Naive B cell (primary cell): ENCODE results near the gene TM2D1. TPM values are rescaled to one million over a fixed set of nuclear protein-coding genes. Genes with fewer than 3 reads are reported as not detected.
"Not testable (repeated sequence)": the region's sequence is repeated elsewhere in the genome, so short reads cannot be mapped to it uniquely, and the experiment has no call there.

Experiments used
- ATAC-seq, 2 donors: fragments of 150-1000 bp; cut with Tn5 transposase; 2 replicates each; pipeline ENCODE4 v1.10.0; 2021; ENCODE audit warnings: low read depth in 2 of 2, mild to moderate bottlenecking in 2 of 2, moderate library complexity in 2 of 2
- DNase-seq: peaks from one replicate; pipeline ENCODE4 v3.0.0; 2022
- H3K27ac Mint-ChIP-seq, 6 donors: one replicate each; pipeline ENCODE4 v1.8.0; 2020 to 2022; ENCODE audit warnings: mild to moderate bottlenecking in 6 of 6, mixed read lengths in 6 of 6, moderate library complexity in 5 of 6, inconsistent platforms in 2 of 6
- H3K27me3 Mint-ChIP-seq, 3 donors: one replicate each; pipeline ENCODE4 v1.8.0; 2021 to 2022; ENCODE audit warnings: mixed read lengths in 3 of 3, mild to moderate bottlenecking in 1 of 3
- H3K36me3 Mint-ChIP-seq, 2 donors: one replicate each; pipeline ENCODE4 v1.8.0; 2020 to 2022; ENCODE audit warnings: mixed read lengths in 2 of 2, inconsistent platforms in 1 of 2, mild to moderate bottlenecking in 1 of 2
- H3K4me1 Mint-ChIP-seq, 3 donors: one replicate each; pipeline ENCODE4 v1.8.0; 2020 to 2022; ENCODE audit warnings: mixed read lengths in 3 of 3, inconsistent platforms in 1 of 3, mild to moderate bottlenecking in 1 of 3, moderate library complexity in 1 of 3
- H3K4me3 Mint-ChIP-seq, 8 donors: one replicate each; pipeline ENCODE4 v1.8.0; 2020 to 2022; ENCODE audit warnings: mild to moderate bottlenecking in 8 of 8, mixed read lengths in 8 of 8, moderate library complexity in 8 of 8, inconsistent platforms in 2 of 8
- H3K9me3 Mint-ChIP-seq, 7 donors: one replicate each; pipeline ENCODE4 v1.8.0; 2020 to 2022; ENCODE audit warnings: mixed read lengths in 7 of 7, mild to moderate bottlenecking in 5 of 7, inconsistent platforms in 2 of 7, moderate library complexity in 1 of 7
- polyA plus RNA-seq, 6 donors: library from polyadenylated mRNA; unstranded; fragments of 300-500 nt; fragmentation: Illumina TruSeq; gene quantifications; one replicate each; pipeline ENCODE4 v1.2.3, GENCODE V29; 2021; ENCODE audit warnings: low read depth in 6 of 6

Gene TM2D1
- polyA plus RNA-seq, 6 donors from 2014 or later, result 47.8 to 74.1 (median 62.1) TPM

DNA sequence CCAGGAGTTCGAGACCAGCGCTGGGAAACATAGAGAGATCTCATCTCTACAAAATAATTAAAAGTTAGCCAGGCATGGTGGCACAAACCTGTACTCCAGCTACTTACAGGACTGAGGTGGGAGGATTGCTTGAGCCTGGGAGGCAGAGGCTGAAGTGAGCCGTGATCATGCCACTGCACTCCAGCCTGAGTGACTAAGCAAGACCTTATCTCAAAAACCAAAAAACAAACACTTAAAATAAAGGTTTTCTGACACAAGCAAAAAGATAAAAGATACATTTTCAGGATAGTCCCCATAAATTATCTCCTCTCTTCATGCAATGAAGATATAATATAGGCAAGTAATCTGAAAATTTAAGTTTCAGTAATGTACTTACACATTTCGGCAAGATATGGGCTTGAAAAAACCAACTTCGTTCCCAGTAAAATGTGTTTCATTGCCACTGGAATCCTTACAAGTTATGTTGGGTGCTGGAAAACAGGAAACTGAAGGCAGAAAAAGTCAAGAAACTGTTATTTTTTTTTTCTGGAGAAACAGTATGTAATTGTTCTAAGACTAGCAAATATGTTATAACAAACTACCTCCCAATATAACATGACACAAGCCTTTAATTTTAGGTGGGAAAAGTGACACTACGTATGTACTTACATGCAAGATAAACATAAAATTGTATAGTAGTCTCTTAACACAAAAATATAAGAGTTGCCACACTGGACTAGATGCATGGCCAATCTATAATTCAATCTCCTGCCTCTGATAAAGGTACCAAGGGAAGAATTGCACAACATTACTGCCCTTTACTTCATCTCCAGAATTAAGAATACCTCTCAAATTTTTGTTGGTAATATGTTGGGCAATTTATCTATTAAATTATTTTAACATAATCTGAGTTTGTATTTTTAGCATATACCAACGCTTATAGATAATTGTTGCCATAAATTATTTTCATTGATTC is 15.7 kb downstream of the TM2D1 start:
- no peak for DNase-seq
- H3K27me3 Mint-ChIP-seq, result no peaks in the 10 kb centered on the region
- no peak overlapping the region for H3K4me3 Mint-ChIP-seq
- peaks cover 0 to 10% of the 10 kb centered on the region in 2 donors for H3K36me3 Mint-ChIP-seq
- no peaks in the 10 kb centered on the region for H3K9me3 Mint-ChIP-seq
- ATAC-seq, result no peak
- H3K27ac Mint-ChIP-seq, result no peak overlapping the region
- H3K4me1 Mint-ChIP-seq, result peaks cover 0 to 6% (median 0%) of the 10 kb centered on the region in 3 donors

DNA sequence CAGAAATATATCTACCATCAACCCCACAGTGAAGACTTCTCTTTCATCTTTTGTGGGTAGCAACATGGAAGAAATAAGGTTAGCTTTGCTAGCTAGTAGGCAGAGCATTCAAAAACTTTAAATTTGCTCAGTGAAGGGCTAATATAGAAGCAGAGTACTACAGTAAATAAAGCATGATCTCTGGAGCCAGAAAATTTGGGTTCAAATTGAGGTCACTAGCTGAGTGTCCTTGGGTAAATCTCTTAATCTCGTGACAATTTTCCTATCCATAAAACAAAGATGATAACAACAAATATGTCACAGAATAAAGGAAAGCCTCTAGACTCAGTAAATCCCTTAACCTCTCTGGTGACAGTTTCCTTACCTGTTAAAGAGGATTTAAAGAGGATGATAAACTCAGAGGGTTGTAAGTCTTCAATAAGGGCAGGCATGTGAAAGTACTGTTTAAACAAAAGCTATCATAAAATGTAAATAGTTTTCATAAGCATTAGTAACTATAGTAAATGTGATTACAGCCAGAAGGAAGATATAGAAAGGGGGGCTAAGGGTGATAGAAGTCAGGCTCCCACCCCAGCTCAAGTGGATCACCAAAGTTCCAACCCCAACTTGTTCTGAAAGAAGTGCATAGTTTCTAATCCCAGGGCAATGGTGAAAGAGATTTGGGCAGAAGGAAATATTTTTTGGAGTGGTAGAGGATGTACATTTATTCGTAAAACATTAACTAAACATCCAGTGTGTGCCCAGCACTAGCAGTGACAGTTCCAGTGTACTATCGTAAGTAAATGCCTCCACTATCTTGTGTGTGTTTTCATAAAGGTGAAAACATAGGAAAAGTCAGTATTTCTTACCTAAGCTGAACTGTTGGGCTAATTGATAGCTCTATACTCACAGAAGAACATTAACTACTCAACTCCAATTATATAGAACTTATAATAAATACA is 24.8 kb downstream of the TM2D1 start:
- Mint-ChIP-seq H3K4me1 (peaks cover 0 to 4% (median 4%) of the 10 kb centered on the region in 3 donors), H3K4me3 (no peak overlapping the region), H3K9me3 (no peaks in the 10 kb centered on the region), H3K36me3 (peaks cover 11 to 33% of the 10 kb centered on the region in 2 donors), H3K27me3 (no peaks in the 10 kb centered on the region), H3K27ac (peak overlapping the region in 1 of 6 donors; percentile 18)
- ATAC-seq (no peak), DNase-seq (no peak)

GRCh38 chr1:61692155-61692800 is 32.7 kb downstream of the TM2D1 start:
- H3K27me3 Mint-ChIP-seq, result no peaks in the 10 kb centered on the region
- H3K27ac Mint-ChIP-seq, result peak overlapping the region in 3 of 6 donors; percentile 43 to 57 (median 51)
- no peaks in the 10 kb centered on the region for H3K9me3 Mint-ChIP-seq
- DNase-seq, result no peak
- H3K36me3 Mint-ChIP-seq, result peaks cover 4 to 15% of the 10 kb centered on the region in 2 donors
- peaks cover 0 to 2% (median 1%) of the 10 kb centered on the region in 3 donors for H3K4me1 Mint-ChIP-seq
- H3K4me3 Mint-ChIP-seq, result no peak overlapping the region
- no peak for ATAC-seq

- H3K36me3 Mint-ChIP-seq, result peaks cover 6 to 10% of the 10 kb centered on the region in 2 donors
- no peak for ATAC-seq
- DNase-seq, result no peak
- no peaks in the 10 kb centered on the region for H3K9me3 Mint-ChIP-seq
- H3K4me1 Mint-ChIP-seq, result peaks cover 0 to 1% (median 0%) of the 10 kb centered on the region in 3 donors
- peak overlapping the region in 1 of 6 donors; percentile 64 for H3K27ac Mint-ChIP-seq
- H3K27me3 Mint-ChIP-seq, result no peaks in the 10 kb centered on the region
- no peak overlapping the region for H3K4me3 Mint-ChIP-seq
Measured at GRCh38 chr1:61687901-61688300, 37.0 kb downstream of the TM2D1 start.

- ATAC-seq, result no peak
- Mint-ChIP-seq H3K27me3 (no peaks in the 10 kb centered on the region), H3K36me3 (peaks cover 10 to 11% of the 10 kb centered on the region in 2 donors), H3K9me3 (no peaks in the 10 kb centered on the region), H3K4me3 (no peak overlapping the region), H3K27ac (peak overlapping the region in 1 of 6 donors; percentile 66), H3K4me1 (no peaks in the 10 kb centered on the region)
- no peak for DNase-seq
Measured at GRCh38 chr1:61682891-61683290, 42.0 kb downstream of the TM2D1 start.

DNA sequence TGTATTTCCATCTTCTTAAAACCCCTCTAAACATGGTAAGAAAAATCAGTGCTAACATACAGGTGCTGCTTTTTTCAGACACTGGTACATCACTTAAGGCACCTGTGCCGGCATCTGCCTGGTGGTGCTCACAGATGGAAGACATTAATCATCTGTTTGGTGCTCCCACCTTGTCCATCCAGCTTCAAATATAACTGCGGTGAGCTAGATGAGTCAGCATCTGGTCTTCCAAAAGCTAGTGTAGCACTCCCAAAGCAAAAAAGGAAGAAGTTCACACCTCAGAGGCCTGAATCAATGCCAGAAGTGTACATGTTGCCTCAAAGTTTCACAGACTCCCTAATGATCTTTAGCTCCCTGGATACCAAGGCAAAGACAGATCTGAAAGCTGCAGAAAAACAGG is 44.4 kb downstream of the TM2D1 start:
- H3K36me3 Mint-ChIP-seq, result peaks cover 10 to 11% of the 10 kb centered on the region in 2 donors
- H3K4me1 Mint-ChIP-seq, result no peaks in the 10 kb centered on the region
- no peak overlapping the region for H3K27ac Mint-ChIP-seq
- no peak overlapping the region for H3K4me3 Mint-ChIP-seq
- no peaks in the 10 kb centered on the region for H3K27me3 Mint-ChIP-seq
- H3K9me3 Mint-ChIP-seq, result no peaks in the 10 kb centered on the region
- ATAC-seq, result no peak
- DNase-seq, result no peak

GRCh38 chr1:61676881-61677280 is 48.1 kb downstream of the TM2D1 start:
- H3K4me3 Mint-ChIP-seq, H3K36me3 Mint-ChIP-seq, H3K9me3 Mint-ChIP-seq, ATAC-seq, H3K4me1 Mint-ChIP-seq, H3K27me3 Mint-ChIP-seq, DNase-seq: not testable (repeated sequence)
- peak overlapping the region in 3 of 6 donors; percentile 35 to 61 (median 41) for H3K27ac Mint-ChIP-seq

DNA sequence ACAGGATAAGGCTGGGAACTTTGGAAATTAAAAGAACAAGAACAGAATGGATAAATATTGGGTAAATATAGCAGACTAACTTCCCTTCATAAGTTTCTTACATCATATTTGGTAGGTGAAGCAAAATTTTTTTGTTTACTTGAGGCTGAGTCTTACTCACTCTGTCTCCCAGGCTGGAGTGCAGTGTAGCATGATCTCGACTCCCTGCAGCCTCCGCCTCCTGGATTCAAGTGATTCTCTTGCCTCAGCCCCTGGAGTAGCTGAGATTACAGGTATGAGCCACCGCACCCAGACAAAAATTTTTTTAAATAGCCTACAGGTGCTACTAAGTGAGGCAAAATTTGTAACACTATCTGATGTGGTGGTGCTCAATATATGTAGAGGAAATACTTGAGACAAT is 50.7 kb downstream of the TM2D1 start:
- ATAC-seq, result no peak
- no peak overlapping the region for H3K4me3 Mint-ChIP-seq
- H3K27ac Mint-ChIP-seq, result no peak overlapping the region
- peaks cover 0 to 3% of the 10 kb centered on the region in 2 donors for H3K36me3 Mint-ChIP-seq
- H3K9me3 Mint-ChIP-seq, result no peaks in the 10 kb centered on the region
- no peaks in the 10 kb centered on the region for H3K4me1 Mint-ChIP-seq
- no peak for DNase-seq
- H3K27me3 Mint-ChIP-seq, result no peaks in the 10 kb centered on the region

DNA sequence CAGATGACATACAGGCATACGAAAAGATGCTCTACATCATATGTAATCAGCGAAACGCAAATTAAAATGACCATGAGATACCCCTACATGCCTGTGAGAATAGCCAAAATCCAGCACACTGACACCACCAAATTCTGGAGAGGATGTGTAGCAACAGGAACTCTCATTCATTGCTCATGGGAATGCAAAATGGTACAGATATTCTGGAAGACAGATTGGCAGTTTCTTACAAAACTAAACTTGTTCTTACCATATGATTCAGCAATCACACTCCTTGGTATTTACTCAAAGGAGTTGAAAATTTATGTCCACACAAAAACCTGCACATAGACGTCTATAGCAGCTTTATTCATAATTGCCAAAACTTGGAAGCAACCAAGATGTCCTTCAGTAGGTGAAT is 52.6 kb downstream of the TM2D1 start:
- no peak for DNase-seq
- ATAC-seq, result no peak
- H3K36me3 Mint-ChIP-seq, result peaks cover 0 to 6% of the 10 kb centered on the region in 2 donors
- no peak overlapping the region for H3K27ac Mint-ChIP-seq
- H3K9me3 Mint-ChIP-seq, result no peaks in the 10 kb centered on the region
- no peaks in the 10 kb centered on the region for H3K4me1 Mint-ChIP-seq
- H3K4me3 Mint-ChIP-seq, result no peak overlapping the region
- H3K27me3 Mint-ChIP-seq, result no peaks in the 10 kb centered on the region

DNA sequence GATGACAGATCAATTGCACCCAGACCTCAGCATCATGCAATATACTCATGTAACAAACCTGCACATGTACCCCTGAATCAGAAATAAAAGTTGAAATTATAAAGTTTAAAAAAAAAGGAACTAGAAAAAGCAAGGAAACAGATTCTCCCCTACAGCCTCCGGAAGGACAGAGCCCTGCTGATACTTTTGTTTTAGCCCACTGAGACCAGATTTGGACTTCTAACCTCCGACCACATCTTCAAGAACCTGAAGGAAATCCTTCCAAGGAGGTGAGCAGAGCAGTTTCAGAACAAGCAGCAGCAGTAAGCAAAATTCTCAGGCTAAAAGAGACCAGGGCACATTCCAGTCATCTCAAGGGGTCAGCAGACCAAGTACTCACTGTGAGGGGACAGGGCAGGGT is 54.5 kb downstream of the TM2D1 start:
- H3K9me3 Mint-ChIP-seq, result no peaks in the 10 kb centered on the region
- DNase-seq, result no peak
- no peaks in the 10 kb centered on the region for H3K27me3 Mint-ChIP-seq
- no peak for ATAC-seq
- H3K4me1 Mint-ChIP-seq, result no peaks in the 10 kb centered on the region
- peaks cover 0 to 6% of the 10 kb centered on the region in 2 donors for H3K36me3 Mint-ChIP-seq
- no peak overlapping the region for H3K4me3 Mint-ChIP-seq
- peak overlapping the region in 1 of 6 donors; percentile 57 for H3K27ac Mint-ChIP-seq

- Mint-ChIP-seq H3K9me3 (no peaks in the 10 kb centered on the region), H3K27me3 (no peaks in the 10 kb centered on the region), H3K4me1 (no peaks in the 10 kb centered on the region), H3K4me3 (no peak overlapping the region), H3K36me3 (peaks cover 0 to 6% of the 10 kb centered on the region in 2 donors), H3K27ac (peak overlapping the region in 1 of 6 donors; percentile 21)
- ATAC-seq (no peak), DNase-seq (no peak)
Measured at GRCh38 chr1:61670016-61670415, 54.9 kb downstream of the TM2D1 start.

- Mint-ChIP-seq H3K27me3 (peaks cover 0 to 11% (median 9%) of the 10 kb centered on the region in 3 donors), H3K4me3 (no peak overlapping the region), H3K4me1 (no peaks in the 10 kb centered on the region), H3K36me3 (peaks cover 0 to 3% of the 10 kb centered on the region in 2 donors), H3K9me3 (no peaks in the 10 kb centered on the region), H3K27ac (no peak overlapping the region)
- no peak for DNase-seq
- no peak for ATAC-seq
Measured at GRCh38 chr1:61659061-61659460, 65.9 kb downstream of the TM2D1 start.

DNA sequence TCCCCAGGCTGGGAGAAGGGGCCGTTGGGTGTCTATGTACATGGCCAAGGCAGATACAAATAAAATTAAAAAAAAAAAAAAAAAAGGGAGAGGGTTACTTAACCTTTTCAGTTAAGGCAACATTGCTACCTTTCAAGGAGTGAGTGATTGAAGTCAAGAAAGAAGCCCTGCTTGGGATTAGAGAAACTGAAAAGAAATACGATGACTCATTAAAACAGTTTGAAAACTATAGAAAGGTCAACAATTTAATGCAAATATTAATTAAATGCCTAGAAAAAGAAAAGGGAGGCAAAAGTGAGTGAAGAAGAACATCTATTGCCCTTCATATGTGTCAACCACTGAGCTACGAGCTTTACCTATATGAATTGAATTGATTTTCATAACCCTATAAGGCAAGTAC is 69.5 kb downstream of the TM2D1 start:
- Mint-ChIP-seq H3K27me3 (peaks cover 0 to 11% (median 9%) of the 10 kb centered on the region in 3 donors), H3K27ac (no peak overlapping the region), H3K4me3 (no peak overlapping the region), H3K4me1 (no peaks in the 10 kb centered on the region), H3K36me3 (peaks cover 0 to 3% of the 10 kb centered on the region in 2 donors), H3K9me3 (no peaks in the 10 kb centered on the region)
- DNase-seq (no peak), ATAC-seq (no peak)
